GM10847 (cell line): ENCODE measurements around the gene TMEM161A.

Experiments
- POLR2A ChIP-seq: IDR thresholded peaks from 2 replicates; pipeline ENCODE4 v1.6.1; 2011; ENCODE audit not compliant: insufficient read length; ENCODE audit errors: extremely low read depth

The TMEM161A gene

GRCh38 chr19:19139876-19140229 is 1.6 kb upstream of the TMEM161A start:
- no peak for TF ChIP-seq POLR2A

- no peak for TF ChIP-seq POLR2A
Observed at GRCh38 chr19:19137556-19138108, 646 bp downstream of the TMEM161A start.

- TF ChIP-seq POLR2A: no peak
Observed at GRCh38 chr19:19134687-19135158, 3.6 kb downstream of the TMEM161A start.

- TF ChIP-seq POLR2A: no peak
Observed at GRCh38 chr19:19133985-19134384, 4.3 kb downstream of the TMEM161A start.

- no peak for TF ChIP-seq POLR2A
Observed at GRCh38 chr19:19132912-19133311, 5.4 kb downstream of the TMEM161A start.

- no peak for TF ChIP-seq POLR2A
Observed at GRCh38 chr19:19131989-19132388, 6.3 kb downstream of the TMEM161A start.

- no peak for TF ChIP-seq POLR2A
Observed at GRCh38 chr19:19126102-19126501, 12.2 kb downstream of the TMEM161A start.

GRCh38 chr19:19123386-19123785 is 14.9 kb downstream of the TMEM161A start:
- no peak for TF ChIP-seq POLR2A

- TF ChIP-seq POLR2A: no peak
Observed at GRCh38 chr19:19122902-19123301, 15.4 kb downstream of the TMEM161A start.

GRCh38 chr19:19121371-19121770 is 16.9 kb downstream of the TMEM161A start:
- no peak for TF ChIP-seq POLR2A

- TF ChIP-seq POLR2A: no peak
Observed at GRCh38 chr19:19120308-19121231, 17.7 kb downstream of the TMEM161A start.

GRCh38 chr19:19119325-19120237 is 18.7 kb downstream of the TMEM161A start:
- no peak for TF ChIP-seq POLR2A

- TF ChIP-seq POLR2A: no peak
Observed at GRCh38 chr19:19115954-19116353, 22.3 kb downstream of the TMEM161A start.

- TF ChIP-seq POLR2A: no peak
Observed at GRCh38 chr19:19113040-19113626, 25.1 kb downstream of the TMEM161A start.

- no peak for TF ChIP-seq POLR2A
Observed at GRCh38 chr19:19111967-19112580, 26.2 kb downstream of the TMEM161A start.
